BE2C (cell line): ENCODE data around the gene SORCS1.

Experiments used
- DNase-seq: peaks from one replicate; pipeline ENCODE4 v3.0.0-alpha.2; 2020
- H3K27me3 ChIP-seq: fragments of 250-450 bp; sonication (Bioruptor Pico); 2 replicates; pipeline ENCODE4 v1.5.1; 2020; ENCODE audit warnings: mild to moderate bottlenecking
- H3K36me3 ChIP-seq: fragments of 250-450 bp; sonication (Bioruptor Pico); 2 replicates; pipeline ENCODE4 v1.5.1; 2020; ENCODE audit warnings: mild to moderate bottlenecking
- H3K4me1 ChIP-seq: fragments of 250-450 bp; sonication (Bioruptor Pico); 2 replicates; pipeline ENCODE4 v1.5.1; 2020
- H3K4me3 ChIP-seq: 2 replicates; pipeline ENCODE4 v1.5.1; 2011; ENCODE audit warnings: low read depth, low read length
- H3K9me3 ChIP-seq: fragments of 250-450 bp; sonication (Bioruptor Pico); 2 replicates; pipeline ENCODE4 v1.5.1; 2020
- TF ChIP-seq, protein P1 (sequence below): IDR thresholded peaks from 2 replicates; pipeline ENCODE4 v1.5.1; 2012; ENCODE audit warnings: mild to moderate bottlenecking, low read depth, low read length

The SORCS1 gene

DNA sequence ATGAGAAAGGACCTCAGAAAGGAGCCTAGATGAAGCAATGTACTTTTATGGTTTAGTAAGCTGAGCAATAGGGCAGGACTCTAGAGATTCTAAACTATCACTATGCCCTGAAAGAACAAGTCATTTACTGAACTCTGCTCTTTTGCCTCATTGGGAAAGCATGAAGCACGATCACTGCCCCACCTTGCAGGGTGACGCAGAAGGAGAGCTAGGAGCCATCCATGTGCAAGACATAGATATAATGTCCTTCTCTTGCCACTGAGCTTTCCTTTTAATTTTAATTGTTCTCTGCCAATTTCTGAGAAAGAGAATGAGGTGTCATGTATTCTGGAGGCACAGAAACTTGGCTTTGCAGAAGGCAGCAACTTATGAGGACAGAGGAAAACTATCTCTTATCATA is 108.3 kb downstream of the SORCS1 start:
- H3K4me3 ChIP-seq: no peak overlapping the region
- H3K9me3 ChIP-seq: no peaks in the 10 kb centered on the region
- H3K36me3 ChIP-seq: no peaks in the 10 kb centered on the region
- TF ChIP-seq, protein P1, sequence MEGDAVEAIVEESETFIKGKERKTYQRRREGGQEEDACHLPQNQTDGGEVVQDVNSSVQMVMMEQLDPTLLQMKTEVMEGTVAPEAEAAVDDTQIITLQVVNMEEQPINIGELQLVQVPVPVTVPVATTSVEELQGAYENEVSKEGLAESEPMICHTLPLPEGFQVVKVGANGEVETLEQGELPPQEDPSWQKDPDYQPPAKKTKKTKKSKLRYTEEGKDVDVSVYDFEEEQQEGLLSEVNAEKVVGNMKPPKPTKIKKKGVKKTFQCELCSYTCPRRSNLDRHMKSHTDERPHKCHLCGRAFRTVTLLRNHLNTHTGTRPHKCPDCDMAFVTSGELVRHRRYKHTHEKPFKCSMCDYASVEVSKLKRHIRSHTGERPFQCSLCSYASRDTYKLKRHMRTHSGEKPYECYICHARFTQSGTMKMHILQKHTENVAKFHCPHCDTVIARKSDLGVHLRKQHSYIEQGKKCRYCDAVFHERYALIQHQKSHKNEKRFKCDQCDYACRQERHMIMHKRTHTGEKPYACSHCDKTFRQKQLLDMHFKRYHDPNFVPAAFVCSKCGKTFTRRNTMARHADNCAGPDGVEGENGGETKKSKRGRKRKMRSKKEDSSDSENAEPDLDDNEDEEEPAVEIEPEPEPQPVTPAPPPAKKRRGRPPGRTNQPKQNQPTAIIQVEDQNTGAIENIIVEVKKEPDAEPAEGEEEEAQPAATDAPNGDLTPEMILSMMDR: no peak
- no peak for DNase-seq
- H3K4me1 ChIP-seq: peaks cover 39% of the 10 kb centered on the region
- no peaks in the 10 kb centered on the region for H3K27me3 ChIP-seq

DNA sequence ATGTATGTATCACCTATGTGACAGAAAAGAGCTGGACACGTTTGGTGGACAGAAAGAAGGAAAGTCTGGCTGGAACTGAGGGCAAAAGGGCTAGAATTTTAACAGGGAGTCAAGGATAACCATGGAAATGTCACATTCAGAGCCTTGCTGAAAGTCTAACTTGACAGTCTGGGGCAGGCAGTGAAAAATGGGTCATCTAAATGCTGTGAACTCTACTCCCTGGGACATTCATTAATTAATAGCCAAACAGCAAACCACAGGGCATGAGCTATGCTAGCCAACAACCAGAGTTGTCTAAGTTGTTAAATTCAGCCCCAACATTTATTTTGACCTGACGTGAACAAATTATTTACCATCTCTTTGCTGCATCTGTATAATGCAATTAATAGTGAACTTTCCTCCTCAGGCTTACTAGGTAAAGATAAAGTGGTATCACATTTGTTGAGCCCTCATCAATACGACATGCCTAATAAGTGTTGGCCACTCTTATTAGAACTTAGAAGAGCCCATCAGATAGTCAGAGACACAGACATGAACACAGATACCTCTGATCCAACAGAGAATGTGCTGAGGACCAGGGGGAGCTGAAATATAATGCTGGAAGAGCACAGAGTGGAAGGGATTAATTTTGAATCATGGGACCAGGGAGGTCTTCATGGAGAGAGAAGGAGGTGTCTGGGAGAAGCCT is 109.9 kb downstream of the SORCS1 start:
- H3K9me3 ChIP-seq: no peaks in the 10 kb centered on the region

DNA sequence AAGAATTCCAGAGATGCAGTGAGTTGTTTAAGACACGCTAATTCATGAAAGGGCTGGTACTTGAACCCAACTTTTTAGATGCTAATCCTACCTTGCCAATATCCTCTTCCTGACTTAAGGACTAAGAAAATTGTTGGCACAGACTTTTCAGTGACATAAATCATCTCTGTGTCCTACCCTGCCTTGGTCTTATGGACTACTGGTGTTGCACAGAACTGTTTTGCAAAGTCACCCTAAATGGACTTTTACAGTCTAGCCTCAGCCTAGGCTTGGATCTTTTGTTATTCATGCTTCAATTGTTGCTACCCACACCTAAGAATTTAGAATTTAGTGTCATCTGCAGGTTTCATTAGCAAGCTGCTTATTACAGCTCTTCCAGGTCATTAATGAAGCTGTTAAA is 112.7 kb downstream of the SORCS1 start:
- TF ChIP-seq, protein P1: no peak
- H3K9me3 ChIP-seq: no peaks in the 10 kb centered on the region
- DNase-seq: no peak
- no peaks in the 10 kb centered on the region for H3K27me3 ChIP-seq
- H3K4me1 ChIP-seq: peaks cover 20% of the 10 kb centered on the region
- H3K36me3 ChIP-seq: no peaks in the 10 kb centered on the region
- no peak overlapping the region for H3K4me3 ChIP-seq

More for the DNA sequence above, 109.9 kb downstream of the SORCS1 start:
- no peaks in the 10 kb centered on the region for H3K27me3 ChIP-seq
- TF ChIP-seq, protein P1: no peak
- H3K4me3 ChIP-seq: no peak overlapping the region
- no peaks in the 10 kb centered on the region for H3K36me3 ChIP-seq
- H3K4me1 ChIP-seq: peaks cover 39% of the 10 kb centered on the region
- DNase-seq: no peak

DNA sequence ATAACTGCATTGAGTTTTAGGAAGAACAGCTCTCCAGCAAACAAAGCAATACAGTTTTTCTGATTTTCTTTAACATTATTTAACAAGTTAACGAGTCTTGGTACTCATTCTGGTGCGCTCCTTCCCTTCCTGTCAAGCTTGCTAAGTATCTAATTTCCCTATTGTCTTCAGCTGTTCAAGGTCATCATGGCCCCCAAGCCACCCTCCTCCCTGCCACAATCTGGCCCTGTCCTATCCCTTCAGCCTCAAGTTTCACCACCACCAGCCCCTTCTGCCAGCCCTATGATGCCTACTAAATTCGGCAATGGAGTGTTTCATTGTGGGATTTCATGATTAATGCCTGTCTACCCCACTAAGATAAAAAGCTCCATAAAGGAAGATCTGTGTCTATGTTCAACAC is 121.0 kb downstream of the SORCS1 start:
- Histone ChIP-seq H3K36me3 (no peaks in the 10 kb centered on the region), H3K4me1 (no peaks in the 10 kb centered on the region), H3K9me3 (no peaks in the 10 kb centered on the region), H3K4me3 (no peak overlapping the region), H3K27me3 (no peaks in the 10 kb centered on the region)
- TF ChIP-seq, protein P1: no peak
- no peak for DNase-seq

DNA sequence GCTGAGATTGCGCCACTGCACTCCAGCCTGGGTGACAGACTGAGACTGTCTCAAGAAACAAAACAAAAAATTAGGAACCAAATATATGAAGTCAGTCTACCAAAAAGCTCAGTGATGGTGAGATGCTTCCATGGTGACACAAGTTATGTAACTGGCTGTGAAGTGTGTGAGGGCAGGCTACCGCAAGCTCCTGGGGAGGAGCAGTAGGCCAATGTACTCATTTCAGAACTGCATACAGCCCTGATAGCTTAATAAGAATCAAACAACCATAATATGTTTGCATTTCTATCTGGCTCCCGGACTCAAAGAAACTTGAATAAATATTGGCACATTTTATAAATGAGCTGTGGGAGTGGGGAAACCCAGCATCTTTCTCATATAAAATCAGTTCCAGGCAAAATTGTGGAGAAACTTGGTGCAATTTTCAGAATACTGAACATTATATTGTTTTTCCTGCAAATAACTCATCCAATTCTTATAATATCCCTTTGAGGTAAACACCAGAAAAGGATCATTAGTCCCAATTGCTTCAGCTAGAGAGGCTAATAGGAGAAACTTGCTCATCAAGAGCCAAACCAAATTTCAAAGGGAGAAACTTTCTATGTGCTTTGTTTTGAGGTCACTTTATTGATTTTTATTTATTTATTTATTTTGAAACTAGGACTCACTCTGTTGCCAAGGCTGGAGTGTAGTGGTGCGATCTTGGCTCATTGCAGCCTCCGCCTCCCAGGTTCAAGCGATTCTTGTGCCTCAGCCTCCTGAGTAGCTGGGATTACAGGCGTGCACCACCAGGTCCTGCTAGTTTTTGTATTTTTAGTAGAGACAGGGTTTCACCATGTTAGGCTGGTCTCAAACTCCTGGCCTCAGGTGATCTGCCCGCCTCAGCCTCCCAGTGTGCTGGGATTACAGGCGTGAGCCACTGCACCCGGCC is 127.0 kb downstream of the SORCS1 start:
- TF ChIP-seq, protein P1: no peak
- no peaks in the 10 kb centered on the region for H3K9me3 ChIP-seq
- no peak overlapping the region for H3K4me3 ChIP-seq
- no peaks in the 10 kb centered on the region for H3K36me3 ChIP-seq
- no peaks in the 10 kb centered on the region for H3K27me3 ChIP-seq
- DNase-seq: no peak
- H3K4me1 ChIP-seq: peaks cover 20% of the 10 kb centered on the region

DNA sequence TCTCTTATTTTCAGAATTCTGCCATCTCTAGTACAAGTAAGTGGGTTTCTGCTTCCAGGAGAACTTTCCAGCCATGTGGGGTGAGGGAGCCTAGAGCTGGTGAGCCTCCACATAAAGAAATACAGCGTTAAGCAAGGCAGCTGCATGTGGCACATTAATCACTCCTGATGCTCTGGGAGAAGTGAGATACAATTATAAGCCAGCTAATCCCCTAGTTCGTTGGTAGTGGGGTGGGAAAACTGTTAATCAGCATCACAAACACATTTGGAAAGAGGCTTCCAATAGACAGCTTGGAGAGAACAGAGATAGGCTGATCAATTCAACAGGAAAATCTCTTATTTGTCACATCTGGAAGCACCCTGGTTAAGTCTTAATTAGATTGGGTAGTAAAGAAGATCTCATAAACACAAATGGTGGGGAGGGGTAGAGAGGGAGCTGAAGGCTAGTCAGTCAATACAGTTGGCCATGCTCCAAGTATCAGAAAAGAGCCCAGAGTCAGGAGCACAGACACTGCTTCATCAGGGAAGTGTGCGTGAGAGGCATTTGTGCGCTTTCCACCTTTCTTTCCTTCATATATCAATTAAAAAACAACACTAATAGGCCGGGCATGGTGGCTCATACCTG is 130.6 kb downstream of the SORCS1 start:
- TF ChIP-seq, protein P1: no peak
- Histone ChIP-seq H3K36me3 (no peaks in the 10 kb centered on the region), H3K9me3 (no peaks in the 10 kb centered on the region), H3K27me3 (no peaks in the 10 kb centered on the region), H3K4me1 (peaks cover 30% of the 10 kb centered on the region), H3K4me3 (no peak overlapping the region)
- DNase-seq: no peak
